Measurements from ENCODE around the gene TEAD3. TPM values are rescaled to one million over a fixed set of nuclear protein-coding genes. Genes with fewer than 3 reads are reported as not detected.
"Not testable (repeated sequence)": the region's sequence is repeated elsewhere in the genome, so short reads cannot be mapped to it uniquely, and the experiment has no call there.

The TEAD3 gene
- total and polyA plus RNA-seq, 12 donors: 27.9 to 54.4 (median 34.4) TPM

DNA sequence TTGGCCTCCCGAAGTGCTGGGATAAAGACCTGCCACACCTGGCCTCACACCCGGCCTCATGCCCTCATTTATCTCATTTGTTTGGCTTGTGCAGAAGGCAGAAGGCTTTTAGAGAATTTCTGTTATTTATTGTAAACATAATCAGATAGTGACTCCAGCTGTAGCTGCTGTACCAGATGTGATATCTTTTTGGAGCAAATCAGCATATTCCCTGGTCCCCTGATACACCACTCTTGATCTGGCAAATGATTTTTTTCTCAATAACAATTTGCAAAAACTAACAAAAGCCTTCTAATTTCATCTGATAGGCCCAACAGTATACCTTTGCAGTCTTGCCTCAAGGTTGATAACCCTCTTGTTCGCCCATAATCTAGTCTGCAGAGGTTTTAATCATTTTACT lies 42.3 kb upstream of the TEAD3 start:
- Histone ChIP-seq H3K9me3 (peaks cover 0 to 8% (median 0%) of the 10 kb centered on the region in 11 donors), H3K27ac (no peak overlapping the region), H3K27me3 (peaks cover 0 to 6% (median under 1%) of the 10 kb centered on the region in 7 donors), H3K36me3 (no peaks in the 10 kb centered on the region), H3K4me3 (no peak overlapping the region), H3K4me1 (no peaks in the 10 kb centered on the region)
- 89 to 91% methylated on average over 3 of the region's 3 CpGs for WGBS, 2 donors
- ATAC-seq (no peak), DNase-seq (no peak)
- intact Hi-C loops (cut with DNase I): no loop called here
- TF ChIP-seq CTCF (IDR thresholded peaks at IDR 0.05): no peak

DNA sequence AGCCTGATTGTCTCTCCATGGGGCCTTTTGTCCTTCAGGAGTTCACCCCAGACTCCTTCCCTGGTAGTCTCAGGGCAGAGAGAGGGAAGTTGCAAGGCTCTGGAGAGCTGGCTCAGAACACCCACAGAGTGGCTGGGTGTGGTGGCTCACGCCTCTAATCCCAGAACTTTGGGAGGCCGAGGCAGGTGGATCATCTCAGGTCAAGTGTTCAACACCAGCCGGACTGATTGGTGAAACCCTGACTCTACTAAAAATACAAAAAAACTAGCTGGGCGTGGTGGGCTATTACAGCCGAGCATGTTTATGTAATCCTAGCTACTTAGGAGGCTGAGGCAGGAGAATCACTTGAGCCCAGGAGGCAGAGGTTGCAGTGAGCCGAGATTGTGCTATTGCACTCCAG lies 39.0 kb upstream of the TEAD3 start:
- H3K27ac ChIP-seq; H3K9me3 ChIP-seq; intact Hi-C loops (cut with DNase I); DNase-seq; H3K4me3 ChIP-seq; H3K4me1 ChIP-seq; ATAC-seq; H3K36me3 ChIP-seq: not testable (repeated sequence)
- H3K27me3 ChIP-seq: peaks cover 0 to 11% (median 4%) of the 10 kb centered on the region in 7 donors
- 85 to 86% methylated on average over 6 of the region's 6 CpGs for WGBS, 2 donors

DNA sequence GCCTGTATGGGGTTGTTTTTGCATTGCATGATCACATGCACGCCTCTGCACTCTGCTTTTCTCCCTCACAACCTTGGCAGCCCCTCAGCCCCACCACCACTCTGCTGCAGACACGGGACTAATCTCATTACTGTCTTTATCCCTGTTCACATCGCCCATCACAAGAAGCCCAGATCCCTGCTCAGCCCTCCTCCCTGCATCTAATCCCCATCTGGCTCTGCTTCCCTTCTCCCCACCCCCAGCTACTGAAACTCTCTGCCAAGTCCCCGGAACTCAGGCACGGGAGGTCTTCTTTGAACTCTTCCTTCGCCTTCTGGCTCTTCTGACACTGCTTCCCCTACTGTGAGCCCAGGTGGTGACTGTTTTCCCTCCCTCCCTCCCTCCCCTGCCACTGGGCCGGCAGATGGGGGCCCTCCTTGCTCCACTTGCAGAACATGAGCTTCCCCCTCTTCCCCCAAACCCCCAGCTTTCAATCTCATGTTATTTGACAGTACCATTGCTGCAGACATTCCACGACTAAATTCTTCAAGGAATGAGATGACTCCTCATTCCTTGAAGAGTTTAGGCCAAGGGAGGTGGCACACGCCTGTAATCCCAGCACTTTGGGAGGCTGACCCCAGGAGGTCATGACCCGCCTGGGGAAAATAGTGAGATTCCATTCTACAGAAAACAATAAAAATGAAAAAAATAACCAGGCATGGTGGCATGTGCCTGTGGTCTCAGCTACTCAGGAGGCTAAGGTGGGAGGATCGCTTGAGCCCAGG lies 37.7 kb upstream of the TEAD3 start:
- no peak for TF ChIP-seq CTCF (IDR thresholded peaks at IDR 0.05)
- Histone ChIP-seq H3K27ac (no peak overlapping the region), H3K4me3 (no peak overlapping the region), H3K4me1 (no peaks in the 10 kb centered on the region), H3K36me3 (no peaks in the 10 kb centered on the region), H3K9me3 (no peaks in the 10 kb centered on the region), H3K27me3 (peaks cover 0 to 11% (median 4%) of the 10 kb centered on the region in 7 donors)
- ATAC-seq: no peak
- 42 to 45% methylated on average over 11 of the region's 11 CpGs for WGBS, 2 donors
- no peak for DNase-seq
- intact Hi-C loops (cut with DNase I): no loop called here

DNA sequence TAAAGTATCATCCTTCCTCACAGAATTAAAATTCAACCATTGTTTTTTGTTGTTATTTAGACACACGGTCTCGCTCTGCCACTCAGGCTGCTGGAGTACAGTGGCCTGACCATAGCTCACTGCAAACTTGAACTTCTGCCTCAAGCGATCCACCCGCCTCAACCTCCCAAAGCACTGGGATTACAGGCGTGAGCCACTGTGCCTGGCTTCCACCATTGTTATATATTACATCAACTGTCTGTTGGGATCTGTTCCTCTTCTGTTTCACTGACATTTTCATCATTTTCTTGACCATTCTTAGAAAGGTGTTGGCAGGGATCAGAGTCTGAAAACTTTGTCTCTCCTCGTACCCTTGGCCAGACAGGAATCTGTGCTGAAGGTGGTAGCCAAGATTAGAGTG lies 37.1 kb upstream of the TEAD3 start:
- peaks cover 0 to 11% (median 6%) of the 10 kb centered on the region in 7 donors for H3K27me3 ChIP-seq
- DNase-seq: no peak
- TF ChIP-seq CTCF (IDR thresholded peaks at IDR 0.05): no peak
- H3K4me3 ChIP-seq: no peak overlapping the region
- H3K9me3 ChIP-seq: no peaks in the 10 kb centered on the region
- no peaks in the 10 kb centered on the region for H3K36me3 ChIP-seq
- intact Hi-C loops (cut with DNase I): no loop called here
- 71 to 75% methylated on average over 6 of the region's 6 CpGs for WGBS, 2 donors
- no peaks in the 10 kb centered on the region for H3K4me1 ChIP-seq
- H3K27ac ChIP-seq: no peak overlapping the region
- no peak for ATAC-seq

- TF ChIP-seq CTCF (IDR thresholded peaks at IDR 0.05): no peak
- no peaks in the 10 kb centered on the region for H3K36me3 ChIP-seq
- ATAC-seq (no peak), DNase-seq (no peak)
- 73 to 78% methylated on average over 4 of the region's 4 CpGs for WGBS, 2 donors
- no peaks in the 10 kb centered on the region for H3K4me1 ChIP-seq
- no peak overlapping the region for H3K4me3 ChIP-seq
- intact Hi-C loops (cut with DNase I): no loop called here
- H3K9me3 ChIP-seq: no peaks in the 10 kb centered on the region
- H3K27me3 ChIP-seq: peaks cover 0 to 11% (median 8%) of the 10 kb centered on the region in 7 donors
- H3K27ac ChIP-seq: no peak overlapping the region
Observed at GRCh38 chr6:35532126-35532525, 35.2 kb upstream of the TEAD3 start.

Data from heart right ventricle (tissue), 16 donors.